GM18499 (cell line): ENCODE measurements around the gene F7.

Source experiments
- ATAC-seq: cut with Tn5 transposase; IDR thresholded peaks from one replicate; pipeline ENCODE4 v1.9.1; 2021; ENCODE audit warnings: moderate number of reproducible peaks; ENCODE audit not compliant: insufficient read depth, unreplicated experiment

Gene F7

GRCh38 chr13:113129480-113129879, 23.9 kb downstream of the F7 start:
- ATAC-seq, result no peak

- ATAC-seq, result no peak
These were observed 24.5 kb downstream of the F7 start for GRCh38 chr13:113129921-113130750.

GRCh38 chr13:113135281-113135760, 29.7 kb downstream of the F7 start:
- no peak for ATAC-seq

GRCh38 chr13:113137691-113138298, 32.2 kb downstream of the F7 start:
- no peak for ATAC-seq

- ATAC-seq, result no peak
These were observed 33.4 kb downstream of the F7 start for GRCh38 chr13:113138792-113139551.

- no peak for ATAC-seq
These were observed 34.0 kb downstream of the F7 start for GRCh38 chr13:113139577-113139976.

- no peak for ATAC-seq
These were observed 35.3 kb downstream of the F7 start for GRCh38 chr13:113140677-113141600.

GRCh38 chr13:113141601-113141970, 36.0 kb downstream of the F7 start:
- ATAC-seq, result no peak

GRCh38 chr13:113142876-113143275, 37.3 kb downstream of the F7 start:
- no peak for ATAC-seq

- no peak for ATAC-seq
These were observed 38.1 kb downstream of the F7 start for GRCh38 chr13:113143466-113144254.

- no peak for ATAC-seq
These were observed 38.7 kb downstream of the F7 start for GRCh38 chr13:113144255-113144629.

GRCh38 chr13:113145496-113145895, 39.9 kb downstream of the F7 start:
- no peak for ATAC-seq

GRCh38 chr13:113145911-113146598, 40.5 kb downstream of the F7 start:
- no peak for ATAC-seq

GRCh38 chr13:113146750-113147149, 41.2 kb downstream of the F7 start:
- no peak for ATAC-seq

GRCh38 chr13:113147206-113147605, 41.6 kb downstream of the F7 start:
- no peak for ATAC-seq

GRCh38 chr13:113148407-113148806, 42.8 kb downstream of the F7 start:
- no peak for ATAC-seq

- no peak for ATAC-seq
These were observed 43.4 kb downstream of the F7 start for GRCh38 chr13:113148940-113149503.
